Muscle layer of colon (tissue), 2 donors: ENCODE data around the gene ALDH4A1.
A peak's percentile ranks its signal among the peaks of the same experiment; 100 is the strongest.
"Not testable (repeated sequence)": the region's sequence is repeated elsewhere in the genome, so short reads cannot be mapped to it uniquely, and the experiment has no call there.

Source experiments
- H3K27ac ChIP-seq: one replicate; pipeline ENCODE4 v1.7.0; 2013; ENCODE audit warnings: low read depth, mild to moderate bottlenecking, low read length, moderate library complexity
- H3K27me3 ChIP-seq, 2 donors: one replicate each; pipeline ENCODE4 v1.7.0; 2013; ENCODE audit warnings: low read length in 2 of 2, mild to moderate bottlenecking in 2 of 2; ENCODE audit not compliant: insufficient read depth in 2 of 2, control insufficient read depth in 1 of 2
- H3K36me3 ChIP-seq: one replicate; pipeline ENCODE4 v1.7.0; 2013; ENCODE audit warnings: mild to moderate bottlenecking, low read length; ENCODE audit not compliant: insufficient read depth
- H3K4me1 ChIP-seq: one replicate; pipeline ENCODE4 v1.7.0; 2013; ENCODE audit warnings: mild to moderate bottlenecking, low read length; ENCODE audit not compliant: insufficient read depth
- H3K4me3 ChIP-seq, 2 donors: one replicate each; pipeline ENCODE4 v1.7.0; 2013; ENCODE audit warnings: low read length in 2 of 2, low read depth in 1 of 2, mild to moderate bottlenecking in 1 of 2, moderate library complexity in 1 of 2
- H3K9ac ChIP-seq: one replicate; pipeline ENCODE4 v1.7.0; 2013; ENCODE audit warnings: low read length
- H3K9me3 ChIP-seq: one replicate; pipeline ENCODE4 v1.7.0; 2013; ENCODE audit warnings: mild to moderate bottlenecking, low read length
- donor health status: abdominal sarcoma.
- donor health status: Adenocarcinoma of cecum.

The ALDH4A1 gene

DNA sequence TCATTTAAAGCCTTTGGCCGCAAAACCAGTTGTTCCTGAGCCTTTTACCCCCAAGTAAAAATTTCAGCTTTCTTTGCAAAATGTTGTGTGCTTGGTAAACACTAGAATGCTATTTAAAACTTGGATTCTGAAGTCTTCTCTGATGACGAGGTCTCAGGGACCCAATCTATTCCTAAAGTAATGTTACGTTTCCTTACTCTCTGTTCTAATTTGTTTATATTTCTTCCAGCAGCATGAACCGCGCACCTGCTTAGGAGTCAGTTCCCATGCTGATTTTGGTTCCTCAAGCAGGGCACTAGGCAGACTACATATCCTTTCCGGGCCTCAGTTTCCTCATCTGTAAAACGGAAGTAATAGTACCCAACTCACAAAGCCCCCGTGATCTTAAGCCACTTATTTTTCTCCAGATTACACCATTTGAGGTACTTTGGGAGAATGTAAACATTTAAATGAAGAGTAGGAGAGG lies 969 bp upstream of the ALDH4A1 start:
- Histone ChIP-seq H3K4me1 (peaks cover 29% of the 10 kb centered on the region), H3K27ac (peak overlapping the region; percentile 79), H3K36me3 (peaks cover 22% of the 10 kb centered on the region), H3K27me3 (no peaks in the 10 kb centered on the region), H3K9ac (no peak overlapping the region), H3K4me3 (peak overlapping the region; percentile 57 to 73), H3K9me3 (no peaks in the 10 kb centered on the region)

- Histone ChIP-seq H3K4me3 (peak overlapping the region; percentile 57 to 73), H3K9me3 (no peaks in the 10 kb centered on the region), H3K36me3 (peaks cover 13% of the 10 kb centered on the region), H3K9ac (peak overlapping the region; percentile 41), H3K4me1 (peaks cover 17% of the 10 kb centered on the region), H3K27ac (peak overlapping the region; percentile 79), H3K27me3 (no peaks in the 10 kb centered on the region)
Observed at GRCh38 chr1:18901952-18902522, 318 bp downstream of the ALDH4A1 start.

GRCh38 chr1:18901147-18901951 lies 1.0 kb downstream of the ALDH4A1 start:
- no peaks in the 10 kb centered on the region for H3K27me3 ChIP-seq
- peak overlapping the region; percentile 57 to 73 for H3K4me3 ChIP-seq
- H3K4me1 ChIP-seq, result peaks cover 12% of the 10 kb centered on the region
- peaks cover 9% of the 10 kb centered on the region for H3K36me3 ChIP-seq
- H3K27ac ChIP-seq, result no peak overlapping the region
- no peaks in the 10 kb centered on the region for H3K9me3 ChIP-seq
- peak overlapping the region; percentile 41 for H3K9ac ChIP-seq

GRCh38 chr1:18900303-18900841 lies 2.0 kb downstream of the ALDH4A1 start:
- Histone ChIP-seq H3K27me3 (no peaks in the 10 kb centered on the region), H3K27ac (no peak overlapping the region), H3K36me3 (peaks cover under 1% of the 10 kb centered on the region), H3K4me1 (peaks cover 12% of the 10 kb centered on the region), H3K9ac (no peak overlapping the region), H3K9me3 (no peaks in the 10 kb centered on the region), H3K4me3 (no peak overlapping the region)

DNA sequence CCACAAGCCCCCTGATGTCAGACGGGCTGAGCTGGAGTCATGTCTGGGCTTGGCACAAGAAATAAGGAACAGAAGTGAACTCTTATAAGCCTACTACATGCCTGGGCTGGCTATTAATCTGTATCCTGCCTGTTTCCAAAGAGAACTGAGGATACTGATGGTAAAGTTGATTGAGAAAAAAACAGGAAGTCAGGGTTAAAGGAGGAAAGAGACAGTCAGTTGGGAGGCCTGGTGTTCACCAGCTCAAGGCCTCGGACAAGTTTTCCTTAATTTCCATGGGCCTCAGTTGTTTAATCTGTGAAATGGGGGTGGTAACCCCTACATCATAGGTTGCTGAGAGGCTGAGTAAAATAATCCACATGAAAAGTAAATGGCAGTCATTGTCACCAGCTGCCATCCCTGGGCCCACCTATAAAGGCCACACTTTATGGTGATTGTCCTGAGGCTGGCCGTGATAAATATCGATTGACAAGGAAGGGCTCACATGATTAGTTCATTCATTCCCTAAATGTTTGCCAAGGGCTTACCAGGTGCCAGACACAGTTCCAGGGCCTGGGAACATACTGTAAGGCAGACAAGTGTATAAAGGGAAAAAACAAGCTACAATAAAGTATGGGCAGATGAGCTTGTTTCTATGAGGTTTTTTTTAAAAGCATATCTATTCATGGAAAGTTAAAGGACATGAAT lies 2.8 kb downstream of the ALDH4A1 start:
- Histone ChIP-seq H3K27me3 (no peaks in the 10 kb centered on the region), H3K4me3 (no peak overlapping the region), H3K9me3 (no peaks in the 10 kb centered on the region), H3K27ac (no peak overlapping the region), H3K4me1 (peaks cover 12% of the 10 kb centered on the region), H3K36me3 (no peaks in the 10 kb centered on the region), H3K9ac (no peak overlapping the region)

- H3K4me3 ChIP-seq, result no peak overlapping the region
- H3K4me1 ChIP-seq, result peaks cover 11% of the 10 kb centered on the region
- no peaks in the 10 kb centered on the region for H3K36me3 ChIP-seq
- H3K27me3 ChIP-seq, result no peaks in the 10 kb centered on the region
- H3K9me3 ChIP-seq, result no peaks in the 10 kb centered on the region
- no peak overlapping the region for H3K9ac ChIP-seq
- H3K27ac ChIP-seq, result no peak overlapping the region
Observed at GRCh38 chr1:18898567-18898966, 3.8 kb downstream of the ALDH4A1 start.

GRCh38 chr1:18895317-18895716 lies 7.0 kb downstream of the ALDH4A1 start:
- no peaks in the 10 kb centered on the region for H3K9me3 ChIP-seq
- no peak overlapping the region for H3K4me3 ChIP-seq
- H3K36me3 ChIP-seq, result no peaks in the 10 kb centered on the region
- H3K27ac ChIP-seq, result no peak overlapping the region
- H3K27me3 ChIP-seq, result no peaks in the 10 kb centered on the region
- no peak overlapping the region for H3K9ac ChIP-seq
- H3K4me1 ChIP-seq, result peaks cover 3% of the 10 kb centered on the region

- H3K36me3 ChIP-seq, result no peaks in the 10 kb centered on the region
- peaks cover 3% of the 10 kb centered on the region for H3K4me1 ChIP-seq
- no peaks in the 10 kb centered on the region for H3K9me3 ChIP-seq
- no peaks in the 10 kb centered on the region for H3K27me3 ChIP-seq
- no peak overlapping the region for H3K9ac ChIP-seq
- no peak overlapping the region for H3K4me3 ChIP-seq
- no peak overlapping the region for H3K27ac ChIP-seq
Observed at GRCh38 chr1:18893120-18893519, 9.2 kb downstream of the ALDH4A1 start.

DNA sequence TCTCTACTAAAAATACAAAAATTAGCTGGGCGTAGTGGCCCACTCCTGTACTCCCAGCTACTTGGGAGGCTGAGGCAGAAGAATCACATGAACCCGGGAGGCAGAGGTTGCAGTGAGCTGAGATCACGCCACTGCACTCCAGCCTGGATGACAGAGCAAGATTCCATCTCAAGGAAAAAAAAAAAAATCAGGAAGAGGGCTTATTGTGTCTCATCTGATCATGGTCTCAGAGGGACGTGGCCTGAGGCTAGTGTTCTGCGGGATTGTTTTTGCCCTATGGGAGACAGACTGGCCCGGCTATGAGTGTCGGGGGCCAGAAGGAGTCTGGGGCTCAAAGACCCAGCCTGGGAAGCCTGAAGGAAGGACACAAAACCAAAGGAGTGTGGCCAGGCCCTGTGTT lies 10.5 kb downstream of the ALDH4A1 start:
- not testable (repeated sequence) for H3K4me1 ChIP-seq, H3K27me3 ChIP-seq, H3K36me3 ChIP-seq, H3K4me3 ChIP-seq, H3K27ac ChIP-seq, H3K9ac ChIP-seq, H3K9me3 ChIP-seq

GRCh38 chr1:18891426-18891780 lies 11.0 kb downstream of the ALDH4A1 start:
- H3K27ac ChIP-seq, result no peak overlapping the region
- H3K9me3 ChIP-seq, result no peaks in the 10 kb centered on the region
- H3K4me3 ChIP-seq, result no peak overlapping the region
- peaks cover 3% of the 10 kb centered on the region for H3K4me1 ChIP-seq
- no peaks in the 10 kb centered on the region for H3K36me3 ChIP-seq
- no peaks in the 10 kb centered on the region for H3K27me3 ChIP-seq
- no peak overlapping the region for H3K9ac ChIP-seq

- Histone ChIP-seq H3K36me3 (no peaks in the 10 kb centered on the region), H3K4me1 (peaks cover 3% of the 10 kb centered on the region), H3K9ac (no peak overlapping the region), H3K4me3 (no peak overlapping the region), H3K27me3 (no peaks in the 10 kb centered on the region), H3K9me3 (no peaks in the 10 kb centered on the region), H3K27ac (no peak overlapping the region)
Observed at GRCh38 chr1:18890706-18891425, 11.5 kb downstream of the ALDH4A1 start.
